GM19468 (cell line): ENCODE results near the gene SUN1.

Experiments used
- ATAC-seq: cut with Tn5 transposase; IDR thresholded peaks from one replicate; pipeline ENCODE4 v1.9.1; 2021; ENCODE audit warnings: mild to moderate bottlenecking, moderate library complexity, moderate number of reproducible peaks; ENCODE audit not compliant: unreplicated experiment; ENCODE audit errors: extremely low read depth

Gene SUN1

GRCh38 chr7:886626-887487 is 54.6 kb downstream of the SUN1 start:
- ATAC-seq = no peak

GRCh38 chr7:887488-887820 is 55.2 kb downstream of the SUN1 start:
- ATAC-seq = no peak

GRCh38 chr7:888081-889024 is 56.1 kb downstream of the SUN1 start:
- no peak for ATAC-seq

GRCh38 chr7:889025-889390 is 56.7 kb downstream of the SUN1 start:
- no peak for ATAC-seq

- no peak for ATAC-seq
These were observed 57.1 kb downstream of the SUN1 start for GRCh38 chr7:889391-889790.

- ATAC-seq = no peak
These were observed 58.6 kb downstream of the SUN1 start for GRCh38 chr7:890868-891267.

- no peak for ATAC-seq
These were observed 59.0 kb downstream of the SUN1 start for GRCh38 chr7:891291-891690.

- no peak for ATAC-seq
These were observed 59.5 kb downstream of the SUN1 start for GRCh38 chr7:891805-892204.

- ATAC-seq = no peak
These were observed 60.6 kb downstream of the SUN1 start for GRCh38 chr7:892648-893593.

GRCh38 chr7:893686-894085 is 61.4 kb downstream of the SUN1 start:
- no peak for ATAC-seq

GRCh38 chr7:894164-894867 is 62.0 kb downstream of the SUN1 start:
- no peak for ATAC-seq

- no peak for ATAC-seq
These were observed 62.7 kb downstream of the SUN1 start for GRCh38 chr7:894927-895450.

- no peak for ATAC-seq
These were observed 63.3 kb downstream of the SUN1 start for GRCh38 chr7:895451-896052.

GRCh38 chr7:896346-897075 is 64.2 kb downstream of the SUN1 start:
- no peak for ATAC-seq

GRCh38 chr7:897086-897485 is 64.8 kb downstream of the SUN1 start:
- ATAC-seq = no peak

GRCh38 chr7:897771-898376 is 65.6 kb downstream of the SUN1 start:
- no peak for ATAC-seq

- no peak for ATAC-seq
These were observed 66.2 kb downstream of the SUN1 start for GRCh38 chr7:898460-898854.
